Upper lobe of left lung (tissue), 4 donors: Measurements from ENCODE around the gene RIMOC1.

Experiments used
- EP300 ChIP-seq, 4 donors: sonication (generic); formaldehyde crosslinking; IDR thresholded peaks; one replicate each; pipeline ENCODE4 v1.5.1; 2017; ENCODE audit warnings: antibody characterized with exemption in 4 of 4, control low read depth in 2 of 4
- TF ChIP-seq, protein P1 (sequence below), 6 experiments: fragments of 450-650 bp in 4 of 6; fragments of 200-600 bp in 2 of 6; sonication (generic) in 2 of 6; IDR thresholded peaks; one replicate each; pipeline ENCODE4 v1.5.1; 2016 to 2019; ENCODE audit warnings: antibody characterized with exemption in 6 of 6

GRCh38 chr5:41858890-41859289, 45.3 kb upstream of the RIMOC1 start:
- TF ChIP-seq, protein P1, sequence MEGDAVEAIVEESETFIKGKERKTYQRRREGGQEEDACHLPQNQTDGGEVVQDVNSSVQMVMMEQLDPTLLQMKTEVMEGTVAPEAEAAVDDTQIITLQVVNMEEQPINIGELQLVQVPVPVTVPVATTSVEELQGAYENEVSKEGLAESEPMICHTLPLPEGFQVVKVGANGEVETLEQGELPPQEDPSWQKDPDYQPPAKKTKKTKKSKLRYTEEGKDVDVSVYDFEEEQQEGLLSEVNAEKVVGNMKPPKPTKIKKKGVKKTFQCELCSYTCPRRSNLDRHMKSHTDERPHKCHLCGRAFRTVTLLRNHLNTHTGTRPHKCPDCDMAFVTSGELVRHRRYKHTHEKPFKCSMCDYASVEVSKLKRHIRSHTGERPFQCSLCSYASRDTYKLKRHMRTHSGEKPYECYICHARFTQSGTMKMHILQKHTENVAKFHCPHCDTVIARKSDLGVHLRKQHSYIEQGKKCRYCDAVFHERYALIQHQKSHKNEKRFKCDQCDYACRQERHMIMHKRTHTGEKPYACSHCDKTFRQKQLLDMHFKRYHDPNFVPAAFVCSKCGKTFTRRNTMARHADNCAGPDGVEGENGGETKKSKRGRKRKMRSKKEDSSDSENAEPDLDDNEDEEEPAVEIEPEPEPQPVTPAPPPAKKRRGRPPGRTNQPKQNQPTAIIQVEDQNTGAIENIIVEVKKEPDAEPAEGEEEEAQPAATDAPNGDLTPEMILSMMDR (IDR thresholded peaks at IDR 0.05) = no peak
- TF ChIP-seq EP300 (IDR thresholded peaks at IDR 0.05) = no peak
